GM18870 (cell line): Measurements from ENCODE around the gene GNG13.
"Not testable (repeated sequence)": the region's sequence is repeated elsewhere in the genome, so short reads cannot be mapped to it uniquely, and the experiment has no call there.

Experiments used
- ATAC-seq: cut with Tn5 transposase; IDR thresholded peaks from one replicate; pipeline ENCODE4 v1.9.1; 2021; ENCODE audit warnings: moderate library complexity; ENCODE audit not compliant: unreplicated experiment

The GNG13 gene

DNA sequence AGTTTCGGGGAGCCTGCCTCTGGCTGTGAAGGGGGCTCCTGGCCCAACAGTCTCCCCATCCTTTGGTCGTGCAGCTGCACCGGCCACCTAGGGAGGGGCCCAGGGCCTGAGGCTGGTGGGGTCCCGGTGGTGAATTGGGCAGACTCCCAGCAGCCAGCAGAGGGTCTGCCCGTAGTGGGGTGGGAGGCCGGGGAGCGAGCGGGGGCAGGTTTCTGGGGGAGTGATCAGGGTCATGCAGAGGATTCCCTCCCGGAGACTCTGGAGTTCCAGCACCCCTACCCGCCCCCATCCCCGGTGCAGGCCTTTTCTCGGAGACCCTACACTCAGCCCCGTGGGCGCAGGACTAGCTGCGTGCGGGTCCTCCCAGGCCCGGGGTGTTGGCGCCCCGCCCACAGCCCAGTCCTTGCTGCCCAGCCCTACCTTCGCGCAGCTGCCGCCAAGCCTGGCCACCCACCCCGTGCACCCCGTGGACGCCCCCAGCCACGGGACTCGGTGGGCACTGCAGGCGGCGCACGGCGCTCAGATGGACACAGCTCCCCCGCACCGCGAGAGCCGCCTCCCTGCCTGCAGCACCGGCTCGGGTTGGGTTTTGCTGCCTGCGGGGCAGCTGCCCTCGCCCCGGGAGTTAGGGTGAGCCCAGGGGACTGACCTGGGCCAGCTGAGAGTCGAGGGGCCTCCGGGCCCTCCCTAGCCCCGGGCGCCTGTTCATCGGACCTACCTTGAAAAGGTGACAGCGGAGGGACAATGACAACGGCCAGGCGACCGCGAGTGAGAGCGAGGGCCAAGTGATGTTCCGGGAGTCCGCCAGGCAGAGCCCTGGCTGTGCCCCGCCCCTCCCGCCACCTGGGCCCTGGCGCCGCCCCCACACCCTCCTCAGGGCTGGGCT, at the start of gene GNG13:
GNG13 (minus strand) TSS at position 787 of the 886 bp plus-strand sequence. CDS start 1,657 bp downstream, outside the sequence.
- no peak for ATAC-seq

DNA sequence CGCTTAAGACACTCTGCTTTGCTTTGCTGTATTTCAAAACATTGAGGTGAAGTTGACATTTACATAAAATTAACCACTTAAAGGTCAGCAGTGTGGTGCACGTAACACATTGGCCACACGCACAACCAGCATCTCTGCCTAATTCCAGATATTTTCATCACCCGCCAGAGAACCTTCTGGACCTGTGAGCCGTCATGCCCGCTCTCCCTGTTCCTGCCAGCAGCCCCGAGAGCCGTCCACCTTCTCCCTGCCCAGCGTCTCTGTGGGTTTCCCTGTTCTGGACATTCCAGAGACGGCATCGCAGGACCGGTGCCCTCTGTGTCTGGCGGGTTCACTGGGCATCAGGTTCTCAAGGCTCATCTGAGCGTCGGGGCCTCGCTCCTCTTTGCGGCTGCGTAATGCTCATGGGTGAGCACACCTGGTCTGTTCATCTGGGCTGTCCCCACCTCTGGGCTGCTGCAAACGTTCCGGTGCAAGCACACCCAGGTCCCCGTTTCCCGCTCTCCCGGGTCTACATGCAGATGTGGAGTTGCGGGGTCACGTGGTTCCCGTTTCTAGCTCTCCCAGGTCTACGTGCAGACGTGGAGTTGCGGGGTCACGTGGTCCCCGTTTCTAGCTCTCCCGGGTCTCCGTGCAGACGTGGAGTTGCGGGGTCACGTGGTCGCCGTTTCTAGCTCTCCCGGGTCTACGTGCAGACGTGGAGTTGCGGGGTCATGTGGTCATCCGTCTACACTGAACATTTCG, 48.1 kb upstream of the GNG13 start:
- no peak for ATAC-seq

- ATAC-seq = no peak
Observed at GRCh38 chr16:847681-848445, 47.3 kb upstream of the GNG13 start.

GRCh38 chr16:847151-847550, 46.6 kb upstream of the GNG13 start:
- ATAC-seq = no peak

DNA sequence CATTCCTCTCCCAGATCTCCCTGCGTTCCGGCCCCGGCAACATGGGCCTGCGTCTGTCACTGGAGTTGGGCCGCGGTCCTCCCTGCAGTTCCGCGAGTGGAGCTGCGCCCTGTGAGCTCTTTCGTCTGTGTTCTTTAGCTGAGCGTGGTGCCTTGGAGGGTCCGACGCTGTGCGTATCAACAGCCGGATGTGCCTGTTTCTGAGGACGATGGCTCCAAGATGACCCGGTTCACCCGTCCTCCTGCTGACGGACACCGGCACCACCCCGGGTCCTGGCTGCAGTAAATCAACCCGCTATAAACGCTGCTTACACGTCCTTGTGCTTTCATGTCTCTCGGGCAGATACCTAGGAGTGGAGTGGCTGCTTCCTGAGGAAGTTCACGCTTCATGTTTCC, 44.8 kb upstream of the GNG13 start:
- no peak for ATAC-seq

DNA sequence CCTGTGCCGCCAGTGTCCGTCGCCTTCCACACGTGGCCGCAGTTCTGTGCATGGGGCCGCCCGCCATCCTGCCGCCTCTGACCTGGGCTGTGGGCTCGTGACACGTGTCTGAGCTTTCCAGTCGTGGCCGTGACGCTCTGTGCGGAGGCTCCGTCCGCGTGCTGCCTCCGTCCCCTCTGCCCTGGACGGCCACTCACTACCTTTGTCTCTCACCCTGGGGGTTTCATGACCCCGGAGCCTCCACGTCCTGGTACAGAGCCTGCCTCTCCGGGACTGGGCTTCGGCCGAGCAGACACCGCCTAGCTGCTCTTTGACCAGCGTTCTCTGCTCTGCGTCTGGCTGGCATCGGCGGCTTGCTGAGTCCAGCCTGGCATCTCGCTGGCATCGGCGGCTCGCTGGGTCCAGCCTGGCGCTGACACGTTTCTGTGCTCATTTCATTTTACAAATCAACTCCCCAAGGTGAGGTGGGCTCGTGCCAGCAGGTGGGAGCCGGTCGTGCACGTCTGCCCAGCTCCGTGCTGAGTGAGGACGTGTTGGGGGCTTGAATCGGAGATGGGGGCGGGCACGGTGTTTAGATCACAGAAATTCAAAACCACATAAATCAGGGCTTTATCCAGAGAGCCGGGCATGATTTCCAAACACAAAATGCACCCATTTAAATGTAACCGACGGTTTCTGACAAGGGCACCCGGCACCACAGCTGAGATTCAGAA, 44.3 kb upstream of the GNG13 start:
- ATAC-seq = no peak

DNA sequence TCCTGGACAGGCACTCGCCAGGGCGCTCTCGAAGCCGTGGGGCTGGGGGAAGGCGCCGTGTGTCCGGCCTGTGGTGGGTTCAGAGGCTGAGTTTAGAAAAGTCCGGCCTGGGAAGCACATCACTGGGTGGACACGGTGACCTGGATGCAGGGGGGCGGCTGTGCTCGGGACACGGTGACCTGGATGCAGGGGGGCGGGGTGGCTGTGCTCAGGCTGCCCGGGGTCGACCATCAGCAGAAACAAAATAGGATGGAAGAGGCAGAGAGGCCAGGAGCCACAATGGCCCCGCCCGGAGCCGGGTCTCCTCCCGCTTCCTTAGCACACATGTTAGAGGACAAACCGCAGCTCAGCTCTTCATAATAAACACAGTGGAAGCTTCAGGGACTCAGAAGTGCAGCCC, 43.2 kb upstream of the GNG13 start:
- ATAC-seq = no peak

GRCh38 chr16:842711-843560, 42.4 kb upstream of the GNG13 start:
- ATAC-seq = no peak

DNA sequence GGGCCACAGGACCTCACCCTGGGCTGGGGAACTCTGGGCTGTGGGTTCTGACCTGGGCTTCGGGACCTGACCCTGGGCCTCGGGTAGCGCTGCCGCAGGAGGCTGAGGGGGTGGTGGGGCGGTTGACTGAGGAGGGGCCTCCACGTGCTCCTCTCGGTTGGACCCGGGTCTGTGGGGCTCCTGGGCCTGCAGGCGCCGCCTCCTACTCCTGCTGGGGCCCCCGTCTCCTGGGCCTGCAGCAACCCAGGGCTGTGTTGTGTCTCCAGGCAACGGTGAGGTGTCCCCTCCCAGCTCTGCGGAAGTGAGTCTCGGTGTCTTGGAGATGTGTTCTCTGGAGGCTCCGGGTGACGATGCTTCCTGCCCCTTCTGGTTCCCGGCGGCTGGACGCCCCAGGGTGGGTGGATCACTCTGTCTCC, 41.5 kb upstream of the GNG13 start:
- ATAC-seq = no peak

DNA sequence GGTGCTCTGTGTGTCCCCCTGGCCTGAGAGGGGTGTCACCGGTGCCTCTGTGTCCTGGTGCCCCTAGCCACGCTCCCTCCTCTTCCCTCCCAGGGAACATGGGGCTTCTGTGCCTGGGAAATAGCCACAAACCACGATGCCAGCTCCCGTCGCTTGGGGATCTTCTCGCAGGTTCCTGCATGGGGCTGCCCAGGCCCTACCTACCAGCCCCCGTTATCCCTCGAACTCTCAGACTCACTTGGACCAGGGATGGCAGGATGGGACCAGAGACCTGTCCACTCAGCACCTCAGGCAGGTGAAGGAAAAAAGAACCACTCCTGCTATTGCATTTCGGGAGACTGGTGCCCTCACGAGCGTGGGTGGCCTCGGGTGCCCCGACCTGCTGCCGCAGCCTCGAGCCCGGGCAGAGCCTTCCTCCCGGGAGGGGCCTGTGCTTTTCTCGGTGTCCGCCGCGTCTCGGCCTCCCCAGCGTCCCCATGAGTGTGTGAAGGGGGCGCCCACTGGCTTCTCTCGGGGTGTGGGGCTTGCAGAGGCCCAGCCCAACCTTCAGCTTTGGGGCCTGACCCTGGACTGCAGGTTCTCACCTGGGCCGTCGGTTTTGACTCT, 41.0 kb upstream of the GNG13 start:
- no peak for ATAC-seq

DNA sequence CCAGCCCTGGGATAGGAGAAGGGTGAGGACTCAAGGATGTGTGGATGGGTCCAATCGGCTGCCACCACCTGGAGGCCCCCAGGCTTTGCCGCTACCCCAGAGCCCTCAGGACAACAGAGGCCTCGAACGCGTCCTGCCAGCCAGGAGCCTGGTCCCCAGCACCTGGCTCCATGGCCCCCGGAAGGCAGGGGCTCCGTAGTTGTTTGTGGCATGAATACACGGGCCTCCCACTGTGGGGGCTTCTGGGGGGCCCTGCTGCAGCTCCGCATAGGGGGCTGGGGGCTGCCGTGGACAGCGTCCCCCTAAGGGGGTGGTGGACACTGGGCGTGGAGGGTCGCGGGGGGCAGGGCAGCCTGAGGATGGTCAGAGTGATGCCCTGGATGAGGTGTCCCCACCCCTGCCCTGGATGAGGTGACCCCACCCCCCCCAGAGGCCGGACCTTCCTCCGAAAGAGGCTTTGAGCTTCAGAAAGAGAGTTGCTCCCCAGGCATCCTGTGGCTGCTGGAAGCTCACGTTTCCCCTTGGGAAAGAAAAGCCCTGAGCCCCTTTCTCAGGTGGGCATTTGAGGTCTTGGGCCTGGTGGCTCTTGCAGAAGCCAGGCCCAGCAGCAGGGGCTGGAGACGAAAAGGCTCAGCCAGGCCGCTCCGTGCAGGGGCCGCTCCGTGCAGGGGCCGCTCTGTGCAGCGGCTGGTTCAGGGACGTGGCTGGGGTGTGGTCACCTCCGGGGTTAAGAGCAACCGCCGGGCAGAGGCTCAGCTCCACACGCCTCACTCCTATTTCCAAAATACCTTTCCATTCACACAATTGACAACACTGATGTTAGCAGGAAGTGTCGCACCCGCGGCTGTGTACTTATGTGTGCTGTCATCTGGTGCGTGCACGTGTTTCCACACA, 40.3 kb upstream of the GNG13 start:
- ATAC-seq = no peak

DNA sequence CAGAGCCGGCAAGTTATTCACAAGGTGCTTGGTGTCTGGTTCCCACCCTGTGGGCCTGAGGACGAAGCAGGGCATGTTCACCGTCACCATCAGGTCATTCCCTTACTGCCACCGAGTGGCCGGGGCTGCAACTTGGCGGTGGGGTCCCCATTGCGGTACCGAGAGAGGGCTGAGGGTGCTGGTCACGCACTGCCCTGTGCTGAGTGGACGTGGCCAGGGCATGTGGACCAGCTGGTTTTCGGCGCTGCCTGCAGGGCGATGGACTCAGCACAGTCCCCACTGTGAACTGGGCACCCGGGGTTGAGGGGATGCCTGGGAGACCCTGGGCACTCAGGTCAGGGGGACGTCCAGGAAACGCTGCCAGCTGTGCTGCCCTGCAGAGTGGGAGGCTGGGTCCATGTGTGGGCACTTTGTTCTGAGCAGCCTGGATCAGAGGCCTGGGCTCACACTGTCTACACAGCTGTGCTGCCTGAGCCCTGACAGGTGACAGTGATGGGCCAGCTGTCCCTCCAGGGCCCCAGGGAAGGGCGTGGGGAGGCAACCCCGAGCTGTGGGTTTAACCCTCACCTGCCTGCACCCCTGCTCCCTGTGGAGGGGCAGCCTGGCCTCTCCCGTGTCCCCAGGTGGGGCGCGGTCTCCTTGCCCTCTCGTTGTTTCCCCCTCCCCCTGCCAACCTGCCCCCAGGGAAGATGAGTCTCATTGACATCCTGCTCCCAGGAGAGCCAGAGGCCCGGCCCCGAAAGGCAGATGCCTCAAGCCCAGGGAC, 39.3 kb upstream of the GNG13 start:
- no peak for ATAC-seq

GRCh38 chr16:838741-839140, 38.2 kb upstream of the GNG13 start:
- ATAC-seq = no peak

GRCh38 chr16:836822-837221, 36.3 kb upstream of the GNG13 start:
- ATAC-seq = not testable (repeated sequence)

DNA sequence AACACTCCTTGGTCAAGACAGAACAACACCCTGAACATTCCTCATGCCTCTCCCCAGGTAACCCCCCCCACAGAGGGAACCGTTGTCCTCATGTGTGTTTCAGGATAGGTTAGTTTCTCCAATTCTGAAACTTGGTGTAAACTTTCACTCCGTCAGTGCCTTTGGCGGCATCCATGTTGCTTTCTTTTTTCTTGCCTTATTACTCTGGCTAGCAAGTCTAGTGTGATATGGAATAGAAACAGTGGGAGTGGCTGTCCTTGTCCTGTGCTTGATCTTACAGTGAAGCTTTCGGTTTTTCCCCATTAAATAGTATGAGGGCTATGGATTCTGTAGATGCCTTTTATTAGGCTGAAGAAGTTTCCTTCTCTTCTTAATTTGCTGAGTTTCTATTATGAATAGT, 35.7 kb upstream of the GNG13 start:
- ATAC-seq = no peak

GRCh38 chr16:835373-835772, 34.8 kb upstream of the GNG13 start:
- no peak for ATAC-seq

- no peak for ATAC-seq
Observed at GRCh38 chr16:833411-833810, 32.9 kb upstream of the GNG13 start.
